D721Med (cell line): ENCODE data around the gene SERBP1.

ENCODE experiments used
- DNase-seq: peaks from one replicate; pipeline ENCODE4 v3.0.0; 2011; ENCODE audit warnings: low spot score; ENCODE audit not compliant: insufficient read length
- FAIRE-seq: peaks from 2 replicates; lab custom pipeline; 2011; peaks lifted over from hg19 to GRCh38; lab: Jason Lieb, UNC
- CTCF ChIP-seq: IDR thresholded peaks from 2 replicates; pipeline ENCODE4 v1.5.1; 2012; ENCODE audit warnings: mild to moderate bottlenecking, control low read depth; ENCODE audit not compliant: insufficient read depth; ENCODE audit errors: missing control alignments

SERBP1 gene

GRCh38 chr1:67393737-67394136, 36.5 kb downstream of the SERBP1 start:
- DNase-seq (no peak), FAIRE-seq (no peak)
- TF ChIP-seq CTCF, result no peak

GRCh38 chr1:67393240-67393639, 37.0 kb downstream of the SERBP1 start:
- no peak for DNase-seq
- no peak for FAIRE-seq
- no peak for TF ChIP-seq CTCF

- no peak for FAIRE-seq
- DNase-seq, result no peak
- TF ChIP-seq CTCF, result no peak
Measured at GRCh38 chr1:67390041-67390887, 39.9 kb downstream of the SERBP1 start.

- no peak for DNase-seq
- TF ChIP-seq CTCF, result no peak
- FAIRE-seq, result no peak
Measured at GRCh38 chr1:67383999-67384638, 46.1 kb downstream of the SERBP1 start.

GRCh38 chr1:67382292-67382691, 47.9 kb downstream of the SERBP1 start:
- no peak for TF ChIP-seq CTCF
- FAIRE-seq (no peak), DNase-seq (no peak)

- DNase-seq (no peak), FAIRE-seq (no peak)
Measured at GRCh38 chr1:67381154-67381553, 49.0 kb downstream of the SERBP1 start.

More at GRCh38 chr1:67381154-67381553, 49.0 kb downstream of the SERBP1 start:
- TF ChIP-seq CTCF, result no peak
